Liver (tissue), 9 donors: ENCODE data around the gene CISD1. TPM values are rescaled to one million over a fixed set of nuclear protein-coding genes. Genes with fewer than 3 reads are reported as not detected.

Experiments used
- DNase-seq: peaks from one replicate; pipeline ENCODE4 v3.0.0-alpha.2; 2017; ENCODE audit warnings: low spot score
- H3K27ac ChIP-seq, 2 donors: one replicate each; pipeline ENCODE4 v1.7.0; 2013; ENCODE audit warnings: inconsistent platforms in 2 of 2, low read length in 2 of 2, control low read depth in 1 of 2, low read depth in 1 of 2, mild to moderate bottlenecking in 1 of 2
- H3K27me3 ChIP-seq, 4 donors: one replicate each; pipeline versions ENCODE4 v1.6.1 to v1.7.0; 2013; ENCODE audit warnings: low read length in 3 of 4, inconsistent platforms in 1 of 4, mild to moderate bottlenecking in 1 of 4, moderate library complexity in 1 of 4; ENCODE audit not compliant: control insufficient read depth in 4 of 4, insufficient read depth in 4 of 4
- H3K36me3 ChIP-seq, 4 donors: one replicate each; pipeline versions ENCODE4 v1.6.1 to v1.7.0; 2013; ENCODE audit warnings: low read length in 3 of 4, mild to moderate bottlenecking in 3 of 4, low read depth in 1 of 4, moderate library complexity in 1 of 4; ENCODE audit not compliant: control insufficient read depth in 4 of 4, insufficient read depth in 3 of 4
- H3K4me1 ChIP-seq, 4 donors: one replicate each; pipeline versions ENCODE4 v1.6.1 to v1.7.0; 2013; ENCODE audit warnings: low read length in 3 of 4, mild to moderate bottlenecking in 3 of 4, moderate library complexity in 1 of 4; ENCODE audit not compliant: control insufficient read depth in 4 of 4, insufficient read depth in 4 of 4
- H3K4me3 ChIP-seq, 3 donors: one replicate each; pipeline versions ENCODE4 v1.6.1 to v1.7.0; 2013; ENCODE audit warnings: low read length in 3 of 3, control low read depth in 1 of 3, low read depth in 1 of 3, mild to moderate bottlenecking in 1 of 3
- H3K9ac ChIP-seq, 2 donors: one replicate each; pipeline ENCODE4 v1.7.0; 2013; ENCODE audit warnings: low read length in 2 of 2, mild to moderate bottlenecking in 2 of 2, moderate library complexity in 2 of 2, control low read depth in 1 of 2, low read depth in 1 of 2
- H3K9me3 ChIP-seq, 4 donors: one replicate each; pipeline versions ENCODE4 v1.6.1 to v1.7.0; 2013; ENCODE audit warnings: low read length in 3 of 4; ENCODE audit not compliant: control insufficient read depth in 4 of 4
- ATF3 ChIP-seq: IDR thresholded peaks from 2 replicates; pipeline ENCODE4 v1.6.1; 2016; ENCODE audit warnings: antibody characterized with exemption
- CTCF ChIP-seq: fragments of 150-350 bp; IDR thresholded peaks from 2 replicates; pipeline ENCODE4 v1.5.1; 2017; ENCODE audit warnings: improper control_type of control experiment, low read depth, low read length; ENCODE audit not compliant: missing input control
- EGR1 ChIP-seq, 2 donors: IDR thresholded peaks; 2 replicates each; pipeline ENCODE4 v1.6.1; 2016 to 2018; ENCODE audit warnings: antibody characterized with exemption in 2 of 2, low read depth in 2 of 2
- FOXA2 ChIP-seq: IDR thresholded peaks from 2 replicates; pipeline ENCODE4 v1.6.1; 2016; ENCODE audit warnings: antibody characterized with exemption
- GABPA ChIP-seq, 2 donors: IDR thresholded peaks in 1 of 2; conservative IDR thresholded peaks in 1 of 2; 2 replicates each; pipeline ENCODE4 v1.6.1; 2016; ENCODE audit warnings: antibody characterized with exemption in 2 of 2, mild to moderate bottlenecking in 1 of 2, moderate library complexity in 1 of 2
- HNF4A ChIP-seq, 2 donors: conservative IDR thresholded peaks; 2 replicates each; pipeline ENCODE4 v1.6.1; 2016; ENCODE audit warnings: antibody characterized with exemption in 2 of 2, mild to moderate bottlenecking in 2 of 2
- HNF4G ChIP-seq: IDR thresholded peaks from 2 replicates; pipeline ENCODE4 v1.6.1; 2016; ENCODE audit warnings: antibody characterized with exemption
- JUND ChIP-seq, 2 donors: IDR thresholded peaks; 2 replicates each; pipeline ENCODE4 v1.6.1; 2016; ENCODE audit warnings: antibody characterized with exemption in 2 of 2
- NR2F2 ChIP-seq: IDR thresholded peaks from 2 replicates; pipeline ENCODE4 v1.6.1; 2016; ENCODE audit warnings: antibody characterized with exemption
- RAD21 ChIP-seq, 2 donors: IDR thresholded peaks; 2 replicates each; pipeline ENCODE4 v1.6.1; 2016; ENCODE audit warnings: antibody characterized with exemption in 2 of 2, mild to moderate bottlenecking in 2 of 2
- REST ChIP-seq: IDR thresholded peaks from 2 replicates; pipeline ENCODE4 v1.6.1; 2016; ENCODE audit warnings: antibody characterized with exemption, mild to moderate bottlenecking
- RXRA ChIP-seq, 2 donors: IDR thresholded peaks; 2 replicates each; pipeline ENCODE4 v1.6.1; 2017 to 2018; ENCODE audit warnings: antibody characterized with exemption in 2 of 2, mild to moderate bottlenecking in 1 of 2
- SP1 ChIP-seq: IDR thresholded peaks from 2 replicates; pipeline ENCODE4 v1.6.1; 2018; ENCODE audit warnings: antibody characterized with exemption, mild to moderate bottlenecking
- TAF1 ChIP-seq: conservative IDR thresholded peaks from 2 replicates; pipeline ENCODE4 v1.6.1; 2016; ENCODE audit warnings: antibody characterized with exemption, mild to moderate bottlenecking
- YY1 ChIP-seq: IDR thresholded peaks from 2 replicates; pipeline ENCODE4 v1.6.1; 2016; ENCODE audit warnings: antibody characterized with exemption, mild to moderate bottlenecking
- WGBS: extraction: QIAGEN DNeasy Blood & Tissue Kit; methylation state at CpG from one replicate; pipeline ENCODE4 v1.1.7; 2013; 5-methylcytosine and 5-hydroxymethylcytosine counted together
- polyA plus RNA-seq, 2 donors: library from polyadenylated mRNA; stranded (reverse) in 1 of 2; unstranded in 1 of 2; fragments of 200-250 nt in 1 of 2; fragments of >200 nt in 1 of 2; fragmentation: Nextera tagmentation in 1 of 2; extraction: Ambion mirVana in 1 of 2; gene quantifications; one replicate each; pipeline versions ENCODE4 v1.2.1 to v1.2.3, GENCODE V29; 2013 to 2015
- total RNA-seq, 2 donors: library from RNA; depleted of rRNA; stranded (reverse); fragments of >200 nt; gene quantifications; one replicate each; pipeline ENCODE4 v1.2.3, GENCODE V29; 2014
- donor health status: healthy.
- donor health status: healthy.
- donor health status: healthy.
- donor health status: healthy.
- donor health status: healthy.

CISD1 gene
- total and polyA plus RNA-seq, 4 donors, result 8.5 to 141 (median 15.5) TPM

GRCh38 chr10:58311026-58311425, 42.1 kb downstream of the CISD1 start:
- H3K36me3 ChIP-seq, result no peaks in the 10 kb centered on the region
- no peaks in the 10 kb centered on the region for H3K4me1 ChIP-seq
- DNase-seq, result no peak
- TF ChIP-seq EGR1 (IDR thresholded peaks at IDR 0.05; ENCODE audit: low read depth in 2 of 2) (no peak), ATF3 (no peak), HNF4G (no peak), JUND (IDR thresholded peaks at IDR 0.05) (no peak), GABPA (IDR thresholded peaks at IDR 0.05 in 1 of 2, conservative IDR thresholded peaks at IDR 0.05 in 1 of 2) (no peak)
- H3K9ac ChIP-seq, result no peak overlapping the region
- H3K27ac ChIP-seq, result no peak overlapping the region
- no peak overlapping the region for H3K4me3 ChIP-seq
- H3K9me3 ChIP-seq, result no peaks in the 10 kb centered on the region
- peaks cover 0 to 2% (median 0%) of the 10 kb centered on the region in 4 donors for H3K27me3 ChIP-seq

GRCh38 chr10:58316874-58317273, 47.9 kb downstream of the CISD1 start:
- no peaks in the 10 kb centered on the region for H3K27me3 ChIP-seq
- no peak overlapping the region for H3K4me3 ChIP-seq
- no peak for TF ChIP-seq FOXA2
- no peak for TF ChIP-seq EGR1 (IDR thresholded peaks at IDR 0.05; ENCODE audit: low read depth in 2 of 2)
- no peak for TF ChIP-seq NR2F2
- TF ChIP-seq CTCF, result no peak
- TF ChIP-seq ATF3, result no peak
- TF ChIP-seq SP1, result no peak
- TF ChIP-seq REST, result no peak
- H3K9ac ChIP-seq, result no peak overlapping the region
- H3K9me3 ChIP-seq, result no peaks in the 10 kb centered on the region
- H3K4me1 ChIP-seq, result no peaks in the 10 kb centered on the region
- no peak overlapping the region for H3K27ac ChIP-seq
- no peaks in the 10 kb centered on the region for H3K36me3 ChIP-seq
- DNase-seq, result no peak

GRCh38 chr10:58318346-58318745, 49.4 kb downstream of the CISD1 start:
- Histone ChIP-seq H3K4me1 (no peaks in the 10 kb centered on the region), H3K4me3 (no peak overlapping the region), H3K9me3 (no peaks in the 10 kb centered on the region), H3K27me3 (no peaks in the 10 kb centered on the region), H3K9ac (no peak overlapping the region), H3K36me3 (no peaks in the 10 kb centered on the region), H3K27ac (no peak overlapping the region)
- TF ChIP-seq YY1 (no peak), ATF3 (no peak), HNF4A (conservative IDR thresholded peaks at IDR 0.05) (no peak), GABPA (IDR thresholded peaks at IDR 0.05 in 1 of 2, conservative IDR thresholded peaks at IDR 0.05 in 1 of 2) (no peak), CTCF (no peak), RXRA (IDR thresholded peaks at IDR 0.05) (no peak), EGR1 (IDR thresholded peaks at IDR 0.05; ENCODE audit: low read depth in 2 of 2) (no peak), HNF4G (no peak), TAF1 (no peak), REST (no peak), RAD21 (IDR thresholded peaks at IDR 0.05) (no peak)
- no peak for DNase-seq
- WGBS, result 74% methylated on average over 2 of the region's 2 CpGs
